Neural cell (in vitro differentiated cells): ENCODE results near the gene TBC1D10B.

Experiments
- CTCF ChIP-seq: fragments of 450-650 bp; IDR thresholded peaks from 2 replicates; pipeline ENCODE4 v1.5.1; 2014; ENCODE audit warnings: antibody characterized with exemption, mild to moderate bottlenecking, moderate library complexity; ENCODE audit not compliant: poor library complexity, severe bottlenecking
- SMC3 ChIP-seq: fragments of 450-650 bp; conservative IDR thresholded peaks from 2 replicates; pipeline ENCODE4 v1.6.1; 2014; ENCODE audit warnings: antibody characterized with exemption, mild to moderate bottlenecking, moderate library complexity; ENCODE audit not compliant: poor library complexity
- TAF1 ChIP-seq: IDR thresholded peaks from 2 replicates; pipeline ENCODE4 v1.6.1; 2012; ENCODE audit warnings: low read depth

DNA sequence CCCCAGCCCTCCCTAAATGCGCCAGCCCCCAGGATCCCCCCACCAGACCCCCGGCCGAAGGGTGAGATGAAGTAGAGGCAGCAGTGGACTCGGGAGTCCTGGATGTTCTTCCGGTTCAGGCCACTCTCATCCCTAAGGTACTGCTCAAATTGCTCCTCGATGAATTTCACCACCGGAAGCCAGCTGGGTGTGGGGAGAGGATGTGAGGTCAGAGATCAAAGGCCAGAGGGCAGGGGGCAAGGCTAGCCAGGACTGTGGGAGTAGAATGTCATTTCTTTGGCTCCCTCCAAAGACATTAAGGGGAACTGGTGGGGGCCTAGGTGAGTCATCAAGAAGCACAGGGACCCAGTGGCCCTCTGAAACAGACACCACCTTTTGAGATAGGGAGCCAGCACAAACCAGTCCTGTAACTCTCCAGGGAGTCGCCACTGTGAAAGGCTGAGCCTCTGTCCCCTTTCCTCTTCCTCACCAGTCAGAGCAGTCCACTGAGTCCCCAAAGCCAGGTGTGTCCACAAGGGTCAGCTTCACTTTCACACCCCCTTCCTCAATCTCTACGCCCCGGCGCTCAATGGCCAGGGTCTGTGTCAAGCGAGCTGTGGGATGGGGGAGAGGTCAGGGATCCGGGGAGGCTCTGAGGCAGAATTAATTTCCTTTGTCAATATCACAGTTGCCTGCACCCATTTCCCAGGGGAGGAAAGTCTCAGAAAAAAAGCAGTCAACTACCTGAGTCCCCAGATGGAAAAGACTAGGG is 11.2 kb upstream of the TBC1D10B start:
- no peak for TF ChIP-seq CTCF
- TF ChIP-seq SMC3 = no peak
- no peak for TF ChIP-seq TAF1
